Measurements from ENCODE around the gene PNN. TPM values are rescaled to one million over a fixed set of nuclear protein-coding genes. Genes with fewer than 3 reads are reported as not detected.

Gene PNN
- total and polyA plus RNA-seq, 2 of the 8 experiments (the other 6 are each of a cell fraction or from before 2014, with no cell fraction given): 27.5 to 121 TPM

- TF ChIP-seq ATF3 (IDR thresholded peaks at IDR 0.05; ENCODE audit: insufficient read depth, low read depth, low read length) (no peak), SUZ12 (IDR thresholded peaks at IDR 0.05; ENCODE audit: low read length) (no peak), GABPA (IDR thresholded peaks at IDR 0.05; ENCODE audit: borderline replicate concordance, insufficient read depth, low read length) (peak; percentile 49; the same call in 1 of the 2 replicates), HDAC6 (IDR thresholded peaks at IDR 0.05; ENCODE audit: low read depth, low read length) (no peak), PHF8 (conservative IDR thresholded peaks at IDR 0.05; ENCODE audit: low read depth, low read length) (peak; percentile 96), CEBPB (IDR thresholded peaks at IDR 0.05; ENCODE audit: low read depth, low read length) (peak; percentile 98), EGR1 (IDR thresholded peaks at IDR 0.05; ENCODE audit: borderline replicate concordance, low read depth, low read length) (no peak), SIN3A (conservative IDR thresholded peaks at IDR 0.05 in 1 of 2, IDR thresholded peaks at IDR 0.05 in 1 of 2; ENCODE audit: low read depth in 1 of 2, low read length in 2 of 2) (0 out of 4 replicates have a peak, but pooled peaks have one; percentile 52 to 59), CBX5 (IDR thresholded peaks at IDR 0.05; ENCODE audit: low read depth, low read length) (no peak), NRF1 (IDR thresholded peaks at IDR 0.05; ENCODE audit: low read depth, low read length) (peak; percentile 66), ASH2L (IDR thresholded peaks at IDR 0.05; ENCODE audit: low read length) (no peak), TEAD4 (IDR thresholded peaks at IDR 0.05; ENCODE audit: low read depth, low read length) (no peak), KDM4A (IDR thresholded peaks at IDR 0.05; ENCODE audit: low read depth, low read length, severe bottlenecking) (no peak), BACH1 (IDR thresholded peaks at IDR 0.05; ENCODE audit: low read length) (no peak), SRF (IDR thresholded peaks at IDR 0.05; ENCODE audit: low read depth, low read length) (0 out of 2 replicates have a peak, but pooled peaks have one; percentile 18), EP300 (IDR thresholded peaks at IDR 0.05; ENCODE audit: borderline replicate concordance in 1 of 2, low read depth in 2 of 2, low read length in 2 of 2) (peak in 1 of 2 experiments; percentile 98; a peak in 2 of 3 replicates), SP1 (IDR thresholded peaks at IDR 0.05; ENCODE audit: low read depth, low read length) (peak; percentile 99), MAFK (IDR thresholded peaks at IDR 0.05; ENCODE audit: low read depth, low read length) (no peak), BRCA1 (IDR thresholded peaks at IDR 0.05; ENCODE audit: low read depth, low read length) (peak; percentile 86), CHD1 (IDR thresholded peaks at IDR 0.05; ENCODE audit: low read depth, low read length) (peak; percentile 91), TCF12 (IDR thresholded peaks at IDR 0.05; ENCODE audit: low read depth, low read length) (no peak), CBX8 (IDR thresholded peaks at IDR 0.05; ENCODE audit: borderline replicate concordance, low read depth, low read length) (no peak), YY1 (IDR thresholded peaks at IDR 0.05; ENCODE audit: low read depth, low read length) (peak; percentile 90)
These were observed at the start of gene PNN (continued) for GRCh38 chr14:39174560-39175444.
